ENCODE results near the gene TAOK3.
"Not testable (repeated sequence)": the region's sequence is repeated elsewhere in the genome, so short reads cannot be mapped to it uniquely, and the experiment has no call there.

Gene TAOK3

GRCh38 chr12:118288174-118288573, 84.5 kb downstream of the TAOK3 start:
- no peak for DNase-seq

- DNase-seq: no peak
Observed at GRCh38 chr12:118287728-118288127, 85.0 kb downstream of the TAOK3 start.

- DNase-seq: no peak
Observed at GRCh38 chr12:118282767-118283166, 89.9 kb downstream of the TAOK3 start.

- not testable (repeated sequence) for DNase-seq
Observed at GRCh38 chr12:118278288-118278687, 94.4 kb downstream of the TAOK3 start.

GRCh38 chr12:118274066-118274465, 98.6 kb downstream of the TAOK3 start:
- no peak for DNase-seq

GRCh38 chr12:118271770-118272417, 100.8 kb downstream of the TAOK3 start:
- no peak for DNase-seq

GRCh38 chr12:118271183-118271582, 101.5 kb downstream of the TAOK3 start:
- DNase-seq: no peak

GRCh38 chr12:118269806-118270205, 102.9 kb downstream of the TAOK3 start:
- DNase-seq: no peak

- no peak for DNase-seq
Observed at GRCh38 chr12:118259079-118259478, 113.6 kb downstream of the TAOK3 start.

GRCh38 chr12:118256352-118256751, 116.4 kb downstream of the TAOK3 start:
- DNase-seq: no peak

GRCh38 chr12:118249547-118249946, 123.2 kb downstream of the TAOK3 start:
- no peak for DNase-seq

- not testable (repeated sequence) for DNase-seq
Observed at GRCh38 chr12:118245886-118246285, 126.8 kb downstream of the TAOK3 start.

GRCh38 chr12:118238888-118239287, 133.8 kb downstream of the TAOK3 start:
- DNase-seq: no peak

GRCh38 chr12:118237908-118238307, 134.8 kb downstream of the TAOK3 start:
- no peak for DNase-seq

- DNase-seq: no peak
Observed at GRCh38 chr12:118237052-118237665, 135.5 kb downstream of the TAOK3 start.

GRCh38 chr12:118220702-118221101, 152.0 kb downstream of the TAOK3 start:
- no peak for DNase-seq

GRCh38 chr12:118219772-118220171, 152.9 kb downstream of the TAOK3 start:
- no peak for DNase-seq

- no peak for DNase-seq
Observed at GRCh38 chr12:118219106-118219505, 153.6 kb downstream of the TAOK3 start.

- no peak for DNase-seq
Observed at GRCh38 chr12:118213452-118213851, 159.3 kb downstream of the TAOK3 start.

GRCh38 chr12:118212606-118213005, 160.1 kb downstream of the TAOK3 start:
- no peak for DNase-seq

- DNase-seq: no peak
Observed at GRCh38 chr12:118206107-118206412, 166.6 kb downstream of the TAOK3 start.

GRCh38 chr12:118193958-118194357, 178.7 kb downstream of the TAOK3 start:
- no peak for DNase-seq

- DNase-seq: no peak
Observed at GRCh38 chr12:118193477-118193876, 179.2 kb downstream of the TAOK3 start.

GRCh38 chr12:118190266-118190665, 182.4 kb downstream of the TAOK3 start:
- no peak for DNase-seq

- no peak for DNase-seq
Observed at GRCh38 chr12:118189741-118190191, 182.9 kb downstream of the TAOK3 start.
